GM19043 (cell line): ENCODE data around the gene CCT6A.
"Not testable (repeated sequence)": the region's sequence is repeated elsewhere in the genome, so short reads cannot be mapped to it uniquely, and the experiment has no call there.

Source experiments
- ATAC-seq: cut with Tn5 transposase; IDR thresholded peaks from one replicate; pipeline ENCODE4 v1.9.1; 2021; ENCODE audit warnings: low read depth; ENCODE audit not compliant: unreplicated experiment

CCT6A gene

GRCh38 chr7:56051339-56052191 lies at the start of gene CCT6A, which contains the start of gene PSPH:
Gene CCT6A (plus strand): TSS chr7:56051765. CDS start chr7:56051849, 84 bp downstream.
Gene PSPH (minus strand): TSS chr7:56051444. CDS start chr7:56021212, 30,232 bp downstream.
- peak; percentile 92 for ATAC-seq

- no peak for ATAC-seq
Observed at GRCh38 chr7:56003749-56004148, 47.8 kb upstream of the CCT6A start.

- ATAC-seq, result no peak
Observed at GRCh38 chr7:56007167-56007652, 44.4 kb upstream of the CCT6A start.

- ATAC-seq, result no peak
Observed at GRCh38 chr7:56007891-56008290, 43.7 kb upstream of the CCT6A start.

- ATAC-seq, result no peak
Observed at GRCh38 chr7:56009695-56010094, 41.9 kb upstream of the CCT6A start.

GRCh38 chr7:56017015-56017414 lies 34.5 kb upstream of the CCT6A start:
- ATAC-seq, result not testable (repeated sequence)

- ATAC-seq, result no peak
Observed at GRCh38 chr7:56019501-56019900, 32.1 kb upstream of the CCT6A start.

GRCh38 chr7:56023500-56023899 lies 28.1 kb upstream of the CCT6A start:
- ATAC-seq, result no peak

- no peak for ATAC-seq
Observed at GRCh38 chr7:56026538-56026937, 25.0 kb upstream of the CCT6A start.

GRCh38 chr7:56028942-56029630 lies 22.5 kb upstream of the CCT6A start:
- no peak for ATAC-seq

GRCh38 chr7:56030340-56030739 lies 21.2 kb upstream of the CCT6A start:
- no peak for ATAC-seq

- not testable (repeated sequence) for ATAC-seq
Observed at GRCh38 chr7:56031556-56031955, 20.0 kb upstream of the CCT6A start.

- not testable (repeated sequence) for ATAC-seq
Observed at GRCh38 chr7:56032578-56032977, 19.0 kb upstream of the CCT6A start.

GRCh38 chr7:56033671-56034432 lies 17.7 kb upstream of the CCT6A start:
- ATAC-seq, result peak; percentile 90

- ATAC-seq, result no peak
Observed at GRCh38 chr7:56040730-56041129, 10.8 kb upstream of the CCT6A start.

- not testable (repeated sequence) for ATAC-seq
Observed at GRCh38 chr7:56045758-56046157, 5.8 kb upstream of the CCT6A start.

- ATAC-seq, result no peak
Observed at GRCh38 chr7:56046721-56047445, 4.7 kb upstream of the CCT6A start.

- ATAC-seq, result not testable (repeated sequence)
Observed at GRCh38 chr7:56047446-56048116, 4.0 kb upstream of the CCT6A start.

GRCh38 chr7:56048245-56048644 lies 3.3 kb upstream of the CCT6A start:
- no peak for ATAC-seq

- not testable (repeated sequence) for ATAC-seq
Observed at GRCh38 chr7:56048763-56049162, 2.8 kb upstream of the CCT6A start.
